Liver (tissue), 3 donors: Measurements from ENCODE around the gene DUSP2.

Experiments used
- EGR1 ChIP-seq, 2 donors: IDR thresholded peaks; 2 replicates each; pipeline ENCODE4 v1.6.1; 2016 to 2018; ENCODE audit warnings: antibody characterized with exemption in 2 of 2, low read depth in 2 of 2
- GABPA ChIP-seq, 2 donors: IDR thresholded peaks in 1 of 2; conservative IDR thresholded peaks in 1 of 2; 2 replicates each; pipeline ENCODE4 v1.6.1; 2016; ENCODE audit warnings: antibody characterized with exemption in 2 of 2, mild to moderate bottlenecking in 1 of 2, moderate library complexity in 1 of 2
- NR2F2 ChIP-seq: IDR thresholded peaks from 2 replicates; pipeline ENCODE4 v1.6.1; 2016; ENCODE audit warnings: antibody characterized with exemption
- RAD21 ChIP-seq, 2 donors: IDR thresholded peaks; 2 replicates each; pipeline ENCODE4 v1.6.1; 2016; ENCODE audit warnings: antibody characterized with exemption in 2 of 2, mild to moderate bottlenecking in 2 of 2
- RXRA ChIP-seq, 2 donors: IDR thresholded peaks; 2 replicates each; pipeline ENCODE4 v1.6.1; 2017 to 2018; ENCODE audit warnings: antibody characterized with exemption in 2 of 2, mild to moderate bottlenecking in 1 of 2
- SP1 ChIP-seq: IDR thresholded peaks from 2 replicates; pipeline ENCODE4 v1.6.1; 2018; ENCODE audit warnings: antibody characterized with exemption, mild to moderate bottlenecking
- TAF1 ChIP-seq: conservative IDR thresholded peaks from 2 replicates; pipeline ENCODE4 v1.6.1; 2016; ENCODE audit warnings: antibody characterized with exemption, mild to moderate bottlenecking
- YY1 ChIP-seq: IDR thresholded peaks from 2 replicates; pipeline ENCODE4 v1.6.1; 2016; ENCODE audit warnings: antibody characterized with exemption, mild to moderate bottlenecking
- TF ChIP-seq, protein P1 (sequence below): fragments of 150-350 bp; IDR thresholded peaks from 2 replicates; pipeline ENCODE4 v1.5.1; 2017; ENCODE audit warnings: improper control_type of control experiment, low read depth, low read length; ENCODE audit not compliant: missing input control
- TF ChIP-seq, protein P2 (sequence below): IDR thresholded peaks from 2 replicates; pipeline ENCODE4 v1.6.1; 2016; ENCODE audit warnings: antibody characterized with exemption, mild to moderate bottlenecking
- TF ChIP-seq, protein P3 (sequence below): IDR thresholded peaks from 2 replicates; pipeline ENCODE4 v1.6.1; 2016; ENCODE audit warnings: antibody characterized with exemption
- TF ChIP-seq, protein P4 (sequence below): IDR thresholded peaks from 2 replicates; pipeline ENCODE4 v1.6.1; 2016; ENCODE audit warnings: antibody characterized with exemption
- TF ChIP-seq, protein P5 (sequence below): IDR thresholded peaks from 2 replicates; pipeline ENCODE4 v1.6.1; 2016; ENCODE audit warnings: antibody characterized with exemption
- donor health status: healthy.
- donor health status: healthy.

DNA sequence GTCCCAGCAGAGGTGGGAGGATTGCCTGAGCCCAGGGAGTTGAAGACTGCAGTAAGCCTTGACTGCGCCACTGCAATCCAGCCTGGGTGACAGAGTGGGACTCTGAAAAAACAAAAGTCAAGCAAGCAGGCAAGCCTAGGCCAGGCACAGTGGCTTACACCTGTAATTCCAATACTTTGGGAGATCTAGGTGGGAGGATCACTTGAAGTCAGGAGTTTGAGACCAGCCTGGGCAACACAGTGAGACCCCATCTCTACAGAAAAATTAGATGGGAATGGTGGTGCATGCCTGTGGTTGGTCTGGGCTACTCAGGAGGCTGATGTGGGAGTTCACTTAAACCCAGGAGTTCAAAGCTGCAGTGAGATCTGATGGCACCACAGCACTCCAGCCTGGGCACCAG lies 34.8 kb upstream of the DUSP2 start:
- TF ChIP-seq, protein P1, sequence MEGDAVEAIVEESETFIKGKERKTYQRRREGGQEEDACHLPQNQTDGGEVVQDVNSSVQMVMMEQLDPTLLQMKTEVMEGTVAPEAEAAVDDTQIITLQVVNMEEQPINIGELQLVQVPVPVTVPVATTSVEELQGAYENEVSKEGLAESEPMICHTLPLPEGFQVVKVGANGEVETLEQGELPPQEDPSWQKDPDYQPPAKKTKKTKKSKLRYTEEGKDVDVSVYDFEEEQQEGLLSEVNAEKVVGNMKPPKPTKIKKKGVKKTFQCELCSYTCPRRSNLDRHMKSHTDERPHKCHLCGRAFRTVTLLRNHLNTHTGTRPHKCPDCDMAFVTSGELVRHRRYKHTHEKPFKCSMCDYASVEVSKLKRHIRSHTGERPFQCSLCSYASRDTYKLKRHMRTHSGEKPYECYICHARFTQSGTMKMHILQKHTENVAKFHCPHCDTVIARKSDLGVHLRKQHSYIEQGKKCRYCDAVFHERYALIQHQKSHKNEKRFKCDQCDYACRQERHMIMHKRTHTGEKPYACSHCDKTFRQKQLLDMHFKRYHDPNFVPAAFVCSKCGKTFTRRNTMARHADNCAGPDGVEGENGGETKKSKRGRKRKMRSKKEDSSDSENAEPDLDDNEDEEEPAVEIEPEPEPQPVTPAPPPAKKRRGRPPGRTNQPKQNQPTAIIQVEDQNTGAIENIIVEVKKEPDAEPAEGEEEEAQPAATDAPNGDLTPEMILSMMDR = no peak
- TF ChIP-seq NR2F2 (no peak), EGR1 (IDR thresholded peaks at IDR 0.05; ENCODE audit: low read depth in 2 of 2) (no peak), TAF1 (no peak), GABPA (IDR thresholded peaks at IDR 0.05 in 1 of 2, conservative IDR thresholded peaks at IDR 0.05 in 1 of 2) (no peak), RXRA (IDR thresholded peaks at IDR 0.05) (no peak), SP1 (no peak), YY1 (no peak), RAD21 (IDR thresholded peaks at IDR 0.05) (no peak)
- TF ChIP-seq, protein P2, sequence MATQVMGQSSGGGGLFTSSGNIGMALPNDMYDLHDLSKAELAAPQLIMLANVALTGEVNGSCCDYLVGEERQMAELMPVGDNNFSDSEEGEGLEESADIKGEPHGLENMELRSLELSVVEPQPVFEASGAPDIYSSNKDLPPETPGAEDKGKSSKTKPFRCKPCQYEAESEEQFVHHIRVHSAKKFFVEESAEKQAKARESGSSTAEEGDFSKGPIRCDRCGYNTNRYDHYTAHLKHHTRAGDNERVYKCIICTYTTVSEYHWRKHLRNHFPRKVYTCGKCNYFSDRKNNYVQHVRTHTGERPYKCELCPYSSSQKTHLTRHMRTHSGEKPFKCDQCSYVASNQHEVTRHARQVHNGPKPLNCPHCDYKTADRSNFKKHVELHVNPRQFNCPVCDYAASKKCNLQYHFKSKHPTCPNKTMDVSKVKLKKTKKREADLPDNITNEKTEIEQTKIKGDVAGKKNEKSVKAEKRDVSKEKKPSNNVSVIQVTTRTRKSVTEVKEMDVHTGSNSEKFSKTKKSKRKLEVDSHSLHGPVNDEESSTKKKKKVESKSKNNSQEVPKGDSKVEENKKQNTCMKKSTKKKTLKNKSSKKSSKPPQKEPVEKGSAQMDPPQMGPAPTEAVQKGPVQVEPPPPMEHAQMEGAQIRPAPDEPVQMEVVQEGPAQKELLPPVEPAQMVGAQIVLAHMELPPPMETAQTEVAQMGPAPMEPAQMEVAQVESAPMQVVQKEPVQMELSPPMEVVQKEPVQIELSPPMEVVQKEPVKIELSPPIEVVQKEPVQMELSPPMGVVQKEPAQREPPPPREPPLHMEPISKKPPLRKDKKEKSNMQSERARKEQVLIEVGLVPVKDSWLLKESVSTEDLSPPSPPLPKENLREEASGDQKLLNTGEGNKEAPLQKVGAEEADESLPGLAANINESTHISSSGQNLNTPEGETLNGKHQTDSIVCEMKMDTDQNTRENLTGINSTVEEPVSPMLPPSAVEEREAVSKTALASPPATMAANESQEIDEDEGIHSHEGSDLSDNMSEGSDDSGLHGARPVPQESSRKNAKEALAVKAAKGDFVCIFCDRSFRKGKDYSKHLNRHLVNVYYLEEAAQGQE = no peak
- TF ChIP-seq, protein P3, sequence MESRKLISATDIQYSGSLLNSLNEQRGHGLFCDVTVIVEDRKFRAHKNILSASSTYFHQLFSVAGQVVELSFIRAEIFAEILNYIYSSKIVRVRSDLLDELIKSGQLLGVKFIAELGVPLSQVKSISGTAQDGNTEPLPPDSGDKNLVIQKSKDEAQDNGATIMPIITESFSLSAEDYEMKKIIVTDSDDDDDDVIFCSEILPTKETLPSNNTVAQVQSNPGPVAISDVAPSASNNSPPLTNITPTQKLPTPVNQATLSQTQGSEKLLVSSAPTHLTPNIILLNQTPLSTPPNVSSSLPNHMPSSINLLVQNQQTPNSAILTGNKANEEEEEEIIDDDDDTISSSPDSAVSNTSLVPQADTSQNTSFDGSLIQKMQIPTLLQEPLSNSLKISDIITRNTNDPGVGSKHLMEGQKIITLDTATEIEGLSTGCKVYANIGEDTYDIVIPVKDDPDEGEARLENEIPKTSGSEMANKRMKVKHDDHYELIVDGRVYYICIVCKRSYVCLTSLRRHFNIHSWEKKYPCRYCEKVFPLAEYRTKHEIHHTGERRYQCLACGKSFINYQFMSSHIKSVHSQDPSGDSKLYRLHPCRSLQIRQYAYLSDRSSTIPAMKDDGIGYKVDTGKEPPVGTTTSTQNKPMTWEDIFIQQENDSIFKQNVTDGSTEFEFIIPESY = no peak
- TF ChIP-seq, protein P4, sequence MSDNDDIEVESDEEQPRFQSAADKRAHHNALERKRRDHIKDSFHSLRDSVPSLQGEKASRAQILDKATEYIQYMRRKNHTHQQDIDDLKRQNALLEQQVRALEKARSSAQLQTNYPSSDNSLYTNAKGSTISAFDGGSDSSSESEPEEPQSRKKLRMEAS = no peak
- TF ChIP-seq, protein P5, sequence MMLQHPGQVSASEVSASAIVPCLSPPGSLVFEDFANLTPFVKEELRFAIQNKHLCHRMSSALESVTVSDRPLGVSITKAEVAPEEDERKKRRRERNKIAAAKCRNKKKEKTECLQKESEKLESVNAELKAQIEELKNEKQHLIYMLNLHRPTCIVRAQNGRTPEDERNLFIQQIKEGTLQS = no peak
